Central memory CD4-positive, alpha-beta T cell (primary cell): ENCODE results near the gene LRP10.
"Not testable (repeated sequence)": the region's sequence is repeated elsewhere in the genome, so short reads cannot be mapped to it uniquely, and the experiment has no call there.

Source experiments
- DNase-seq: peaks from one replicate; pipeline ENCODE4 v3.0.0; 2022

Gene LRP10

DNA sequence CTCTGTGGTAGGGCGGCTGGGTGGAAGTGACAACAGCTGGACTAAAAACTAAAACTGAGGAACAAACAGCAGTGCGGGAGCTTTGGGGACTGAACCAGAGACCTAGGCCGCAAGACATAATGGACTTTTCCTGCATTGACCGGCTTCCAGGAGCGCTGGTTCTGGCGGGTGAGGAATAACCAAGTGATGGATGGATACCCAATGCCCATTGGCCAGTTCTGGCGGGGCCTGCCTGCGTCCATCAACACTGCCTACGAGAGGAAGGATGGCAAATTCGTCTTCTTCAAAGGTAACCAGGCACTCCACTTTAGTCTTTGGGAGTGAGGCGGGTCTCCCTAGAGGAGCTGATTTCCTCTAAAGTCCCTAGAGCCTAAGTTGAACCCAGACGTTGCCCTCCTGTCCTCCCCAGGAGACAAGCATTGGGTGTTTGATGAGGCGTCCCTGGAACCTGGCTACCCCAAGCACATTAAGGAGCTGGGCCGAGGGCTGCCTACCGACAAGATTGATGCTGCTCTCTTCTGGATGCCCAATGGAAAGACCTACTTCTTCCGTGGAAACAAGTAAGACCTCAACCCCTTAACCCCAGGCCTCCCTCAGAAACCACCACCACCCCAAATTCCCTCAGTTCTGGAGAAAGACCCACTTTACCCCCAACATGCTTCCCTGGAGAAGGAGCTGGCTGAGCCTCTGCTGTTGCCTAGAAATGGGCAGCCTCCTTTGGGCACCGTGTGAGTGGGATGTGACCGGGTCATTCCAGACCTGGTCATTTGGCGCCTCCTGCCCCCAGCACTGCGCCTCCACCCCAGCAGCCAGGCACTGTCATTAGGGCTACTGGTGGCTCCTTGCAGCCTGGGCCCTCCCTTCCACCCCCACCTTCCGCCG is 27.1 kb upstream of the LRP10 start:
- no peak for DNase-seq

DNA sequence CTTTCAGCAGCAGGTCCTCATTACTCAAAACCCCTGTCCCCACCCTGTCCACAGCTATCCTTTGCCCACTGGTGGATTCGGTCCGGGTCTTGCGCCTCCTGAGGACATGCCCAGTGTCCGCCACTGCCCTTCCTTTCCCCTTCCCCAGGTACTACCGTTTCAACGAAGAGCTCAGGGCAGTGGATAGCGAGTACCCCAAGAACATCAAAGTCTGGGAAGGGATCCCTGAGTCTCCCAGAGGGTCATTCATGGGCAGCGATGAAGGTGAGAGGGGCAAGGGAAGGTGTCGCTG is 26.5 kb upstream of the LRP10 start:
- no peak for DNase-seq

DNA sequence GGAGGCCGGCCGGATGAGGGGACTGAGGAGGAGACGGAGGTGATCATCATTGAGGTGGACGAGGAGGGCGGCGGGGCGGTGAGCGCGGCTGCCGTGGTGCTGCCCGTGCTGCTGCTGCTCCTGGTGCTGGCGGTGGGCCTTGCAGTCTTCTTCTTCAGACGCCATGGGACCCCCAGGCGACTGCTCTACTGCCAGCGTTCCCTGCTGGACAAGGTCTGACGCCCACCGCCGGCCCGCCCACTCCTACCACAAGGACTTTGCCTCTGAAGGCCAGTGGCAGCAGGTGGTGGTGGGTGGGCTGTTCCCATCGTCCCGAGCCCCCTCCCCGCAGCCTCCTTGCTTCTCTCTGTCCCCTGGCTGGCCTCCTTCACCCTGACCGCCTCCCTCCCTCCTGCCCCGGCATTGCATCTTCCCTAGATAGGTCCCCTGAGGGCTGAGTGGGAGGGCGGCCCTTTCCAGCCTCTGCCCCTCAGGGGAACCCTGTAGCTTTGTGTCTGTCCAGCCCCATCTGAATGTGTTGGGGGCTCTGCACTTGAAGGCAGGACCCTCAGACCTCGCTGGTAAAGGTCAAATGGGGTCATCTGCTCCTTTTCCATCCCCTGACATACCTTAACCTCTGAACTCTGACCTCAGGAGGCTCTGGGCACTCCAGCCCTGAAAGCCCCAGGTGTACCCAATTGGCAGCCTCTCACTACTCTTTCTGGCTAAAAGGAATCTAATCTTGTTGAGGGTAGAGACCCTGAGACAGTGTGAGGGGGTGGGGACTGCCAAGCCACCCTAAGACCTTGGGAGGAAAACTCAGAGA is 25.5 kb upstream of the LRP10 start:
- no peak for DNase-seq

DNA sequence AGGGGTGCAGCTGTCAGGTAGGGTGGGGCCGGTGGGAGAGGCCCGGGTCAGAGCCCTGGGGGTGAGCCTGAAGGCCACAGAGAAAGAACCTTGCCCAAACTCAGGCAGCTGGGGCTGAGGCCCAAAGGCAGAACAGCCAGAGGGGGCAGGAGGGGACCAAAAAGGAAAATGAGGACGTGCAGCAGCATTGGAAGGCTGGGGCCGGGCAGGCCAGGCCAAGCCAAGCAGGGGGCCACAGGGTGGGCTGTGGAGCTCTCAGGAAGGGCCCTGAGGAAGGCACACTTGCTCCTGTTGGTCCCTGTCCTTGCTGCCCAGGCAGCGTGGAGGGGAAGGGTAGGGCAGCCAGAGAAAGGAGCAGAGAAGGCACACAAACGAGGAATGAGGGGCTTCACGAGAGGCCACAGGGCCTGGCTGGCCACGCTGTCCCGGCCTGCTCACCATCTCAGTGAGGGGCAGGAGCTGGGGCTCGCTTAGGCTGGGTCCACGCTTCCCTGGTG is 24.7 kb upstream of the LRP10 start:
- DNase-seq, result no peak

DNA sequence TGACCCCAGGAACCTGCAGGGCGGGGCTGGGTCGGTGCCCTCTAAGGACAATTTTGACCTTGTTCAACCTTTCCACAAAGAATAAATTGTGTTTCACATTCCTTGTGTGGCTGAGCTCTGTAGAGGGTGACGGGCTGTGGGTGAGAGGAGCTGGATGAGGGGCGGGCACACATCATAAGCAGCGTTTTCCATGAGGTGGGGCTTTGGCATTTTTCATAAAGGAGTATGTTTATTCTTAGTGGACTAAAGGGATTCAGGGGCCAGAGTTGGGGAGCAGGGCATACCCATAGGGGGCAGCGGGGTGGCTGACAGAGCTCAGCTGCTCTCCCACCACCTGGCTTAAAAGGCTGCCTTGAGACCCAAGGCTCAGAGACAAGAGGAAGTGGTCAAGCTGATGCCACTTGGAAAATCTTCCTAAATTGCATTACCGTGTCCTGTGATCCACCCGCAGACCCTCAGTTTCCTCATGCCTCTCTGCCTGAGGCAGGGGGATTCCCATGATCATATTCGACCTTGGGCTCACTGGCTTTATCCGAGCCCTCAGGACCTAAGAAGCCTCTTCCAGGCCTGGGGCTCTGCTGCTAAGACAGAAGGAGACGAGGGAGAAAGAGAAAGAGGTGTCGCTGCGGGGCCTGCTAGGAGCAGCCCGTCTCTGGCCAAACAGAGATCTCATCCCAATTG is 23.7 kb upstream of the LRP10 start:
- DNase-seq, result no peak

DNA sequence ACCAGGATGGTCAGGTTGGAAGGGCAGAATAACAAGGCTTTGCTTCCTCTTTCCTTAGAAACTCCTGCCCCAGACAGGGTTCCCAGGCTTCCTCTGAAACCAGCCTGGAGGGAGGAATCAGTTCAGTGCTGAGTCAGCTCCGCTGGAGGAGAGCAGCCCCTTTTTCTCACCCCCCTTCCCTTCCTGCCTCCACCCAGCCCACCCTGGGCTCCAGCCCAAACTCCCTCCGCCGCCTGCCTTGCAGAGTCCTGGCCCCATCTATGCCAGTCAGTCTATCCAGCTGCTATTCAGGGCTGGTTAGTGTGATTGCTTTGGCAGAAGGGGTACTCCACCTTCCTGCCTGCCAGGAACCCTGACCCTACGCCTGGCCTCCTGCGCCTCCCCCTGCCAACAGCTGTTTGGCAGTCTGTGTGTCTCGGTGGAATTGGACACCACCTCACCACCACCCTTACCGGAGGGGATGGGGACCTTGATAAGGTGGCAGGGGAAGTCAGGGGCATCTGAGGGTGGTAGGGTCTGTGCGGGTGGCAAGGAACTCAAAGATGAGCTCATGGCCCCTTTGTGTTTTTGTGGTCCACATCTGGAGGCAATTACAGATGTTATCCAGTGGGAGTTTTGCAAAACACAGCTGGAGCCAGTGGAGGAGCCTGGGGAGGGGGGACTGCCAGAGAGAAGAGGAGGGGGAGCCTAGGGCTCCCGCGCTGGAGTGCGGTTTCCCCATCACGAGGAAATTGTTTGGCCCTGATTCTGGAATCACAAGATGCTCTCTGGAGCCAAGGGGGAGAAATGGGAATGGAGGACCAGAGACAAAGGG is 23.0 kb upstream of the LRP10 start:
- DNase-seq, result no peak

DNA sequence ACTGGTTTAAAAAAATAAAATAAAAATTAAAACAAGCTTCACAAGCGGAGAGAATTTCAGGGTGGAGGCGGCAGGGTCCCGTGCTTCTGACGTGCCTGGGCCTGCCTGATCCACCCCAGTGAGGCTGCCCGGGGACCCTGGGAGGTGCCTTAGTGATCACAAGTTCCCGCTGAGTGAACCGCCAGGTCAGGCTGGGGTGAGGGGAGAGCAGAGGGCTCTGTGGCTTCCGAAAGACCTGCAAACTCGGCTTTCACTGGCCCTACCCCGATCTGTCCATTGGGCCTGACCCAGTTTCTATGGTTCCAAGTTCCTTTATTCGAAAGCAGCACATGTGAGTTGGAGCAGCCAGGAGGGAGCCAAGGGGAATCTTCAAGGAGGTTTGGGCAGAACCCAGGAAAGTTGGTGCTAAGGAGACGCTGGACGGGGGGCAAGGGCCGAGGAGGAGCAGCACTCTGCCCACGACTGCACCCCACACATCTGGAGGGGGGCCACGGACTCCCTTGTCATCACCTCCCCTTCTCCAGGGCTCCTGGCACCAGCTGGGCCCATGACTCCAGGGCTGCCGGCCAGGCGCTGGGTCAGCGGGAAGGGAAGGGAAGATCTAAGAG is 22.2 kb upstream of the LRP10 start:
- DNase-seq, result no peak

DNA sequence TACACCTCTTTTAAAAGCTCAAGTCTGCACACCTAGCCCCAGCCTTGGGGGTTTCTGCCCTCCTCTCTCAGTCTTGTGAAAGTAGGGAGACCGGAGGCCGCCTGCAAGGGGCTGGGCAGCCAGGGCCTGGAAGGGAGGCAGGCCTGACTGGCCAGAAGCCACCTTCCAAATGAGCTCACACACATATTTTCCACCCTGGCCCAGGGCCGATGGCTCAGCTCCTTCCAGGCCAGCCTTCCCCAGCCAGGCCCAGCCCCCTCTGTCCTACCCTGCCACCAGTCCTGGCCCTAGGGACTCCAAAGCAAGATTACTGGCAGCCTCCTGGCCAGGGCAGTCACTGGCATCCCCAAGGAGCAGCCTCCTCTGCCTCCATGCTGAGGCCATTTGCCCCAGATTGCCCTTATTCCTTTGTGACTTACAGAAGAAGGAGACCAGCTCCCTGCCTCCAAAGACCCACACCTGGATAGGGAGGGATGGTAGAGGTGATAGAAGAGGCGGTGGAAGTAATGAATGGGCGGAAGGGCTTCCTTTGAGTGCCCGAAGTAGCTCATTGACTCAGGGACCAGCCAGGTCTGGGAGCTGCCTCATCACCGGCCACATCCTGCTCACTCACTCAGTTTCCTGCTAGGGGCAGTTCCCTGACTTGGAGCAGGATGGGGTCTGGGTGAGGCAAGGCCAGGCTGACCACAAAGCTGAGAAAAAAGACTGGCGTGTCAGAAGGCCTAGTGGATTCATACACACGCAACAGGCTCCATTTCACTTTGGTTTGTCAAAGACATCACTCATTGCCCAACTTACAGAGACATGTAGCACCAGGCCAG is 20.4 kb upstream of the LRP10 start:
- no peak for DNase-seq

DNA sequence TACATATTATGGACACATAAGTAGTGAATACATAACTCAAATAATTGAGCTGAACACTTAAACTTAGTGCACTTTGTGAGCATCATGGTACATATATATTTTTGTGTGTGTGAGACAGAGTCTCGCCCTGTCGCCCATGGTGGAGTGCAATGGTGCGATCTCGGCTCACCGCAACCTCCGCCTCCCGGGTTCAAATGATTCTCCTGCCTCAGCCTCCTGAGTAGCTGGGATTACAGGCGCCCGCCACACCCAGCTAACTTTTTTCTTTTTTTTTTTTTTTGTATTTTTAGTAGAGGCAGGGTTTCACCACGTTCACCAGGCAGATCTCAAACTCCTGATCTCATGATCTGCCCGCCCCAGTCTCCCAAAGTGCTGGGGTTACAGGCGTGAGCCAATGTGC is 19.4 kb upstream of the LRP10 start:
- DNase-seq, result not testable (repeated sequence)

DNA sequence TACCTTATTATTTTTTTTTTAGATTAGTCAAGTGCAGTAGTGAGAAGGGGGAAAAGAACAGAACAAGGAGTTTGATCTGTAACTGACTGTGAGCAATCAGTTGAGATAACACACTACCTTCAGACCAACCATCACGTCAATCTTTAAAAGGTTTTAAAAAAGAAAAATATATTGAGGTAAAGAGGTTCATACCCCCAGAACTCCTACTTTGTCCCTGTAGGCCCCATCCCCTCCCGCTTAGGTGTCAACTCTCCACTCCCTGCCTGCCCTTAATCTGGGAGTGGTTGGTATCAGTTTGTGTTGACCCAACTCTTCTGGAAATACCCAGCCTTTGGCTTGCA is 19.0 kb upstream of the LRP10 start:
- DNase-seq, result no peak

DNA sequence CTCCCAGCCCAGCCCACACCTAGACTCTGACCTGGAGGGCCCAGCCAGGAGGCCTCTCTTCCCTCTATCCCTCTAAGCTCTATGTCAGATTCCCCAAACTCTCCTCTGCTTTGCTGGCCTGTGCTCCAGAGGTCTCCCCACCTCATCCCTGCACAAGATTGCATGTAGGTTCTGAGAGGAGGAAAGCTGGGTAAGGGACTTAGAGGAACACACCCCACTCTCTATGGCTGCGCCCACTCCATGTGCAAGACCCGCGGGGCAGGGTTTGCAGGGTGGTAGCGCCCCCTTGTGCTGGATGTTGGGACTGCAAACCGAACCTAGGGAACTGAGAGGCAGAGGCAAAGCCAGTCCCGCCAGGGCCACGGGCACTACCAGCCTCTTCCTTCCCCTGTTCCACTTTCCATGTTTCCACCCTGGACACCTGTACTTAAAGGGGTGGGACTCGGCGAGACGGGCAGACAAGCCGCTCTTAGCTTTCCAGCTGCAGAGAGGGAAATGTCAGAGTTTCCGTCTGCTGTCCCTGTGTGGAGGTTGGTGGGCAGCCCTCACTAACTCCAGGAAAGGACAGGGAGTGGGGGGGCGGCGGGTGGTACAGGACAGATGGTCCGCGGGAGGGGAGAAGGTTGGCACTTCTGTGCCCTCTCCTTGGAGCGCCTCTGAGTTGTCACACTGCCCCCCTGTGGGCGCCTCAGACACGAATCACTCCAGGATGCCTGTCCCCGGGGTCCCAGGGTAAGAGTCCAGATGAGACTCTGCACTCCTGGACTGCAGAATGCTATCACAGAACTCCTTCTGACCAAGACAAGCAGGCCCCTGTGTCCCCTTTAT is 18.4 kb upstream of the LRP10 start:
- DNase-seq, result peak; percentile 78

DNA sequence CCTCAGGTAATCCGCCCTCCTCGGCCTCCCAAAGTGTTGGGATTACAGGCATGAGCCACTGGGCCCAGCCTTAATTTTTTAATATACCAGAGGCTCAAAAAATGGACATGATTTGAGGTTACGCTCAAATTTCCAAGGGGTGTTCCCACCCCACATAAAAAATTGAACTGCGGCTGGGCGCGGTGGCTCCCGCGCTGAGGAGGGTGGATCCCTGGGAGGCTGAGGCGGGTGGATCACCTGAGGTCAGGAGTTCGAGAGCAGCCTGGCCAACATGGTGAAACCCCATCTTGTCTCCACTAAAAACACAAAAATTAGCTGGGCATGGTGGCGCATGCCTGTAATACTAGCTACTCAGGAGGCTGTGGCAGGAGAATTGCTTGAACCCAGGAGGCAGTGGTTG is 17.2 kb upstream of the LRP10 start:
- not testable (repeated sequence) for DNase-seq

DNA sequence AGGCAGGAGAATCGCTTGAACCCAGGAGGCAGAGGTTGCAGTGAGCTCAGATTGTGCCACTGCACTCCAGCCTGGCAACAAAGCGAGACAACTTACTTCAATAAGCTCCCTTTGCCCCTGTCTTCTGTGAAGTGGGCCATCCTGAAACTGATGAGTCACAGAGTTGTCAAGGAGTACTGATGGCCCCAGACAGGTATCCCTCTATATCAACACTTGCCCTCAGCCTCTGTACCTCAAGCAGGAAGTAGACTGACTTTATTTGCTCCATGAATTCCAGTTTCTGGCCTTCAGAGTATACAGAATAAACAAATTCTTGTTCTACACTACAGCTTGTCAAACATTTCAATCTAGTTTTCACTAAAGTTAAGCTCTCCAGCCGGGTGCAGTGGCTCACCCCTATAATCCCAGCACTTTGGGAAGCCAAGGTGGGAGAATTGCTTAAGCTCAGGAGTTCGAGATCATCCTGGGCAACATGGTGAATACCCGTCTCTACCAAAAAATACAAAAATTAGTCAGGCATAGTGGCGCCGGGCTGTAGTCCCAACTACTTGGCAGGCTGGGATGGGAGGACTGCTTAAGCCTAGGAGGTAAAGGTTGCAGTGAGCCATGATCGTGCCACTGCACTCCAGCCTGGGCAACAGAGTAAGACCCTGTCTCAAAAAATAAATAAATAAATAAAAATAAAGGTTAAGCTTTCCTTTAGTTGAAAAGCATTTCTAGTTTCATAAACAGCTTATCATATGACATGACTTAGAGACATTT is 16.4 kb upstream of the LRP10 start:
- DNase-seq, result no peak

DNA sequence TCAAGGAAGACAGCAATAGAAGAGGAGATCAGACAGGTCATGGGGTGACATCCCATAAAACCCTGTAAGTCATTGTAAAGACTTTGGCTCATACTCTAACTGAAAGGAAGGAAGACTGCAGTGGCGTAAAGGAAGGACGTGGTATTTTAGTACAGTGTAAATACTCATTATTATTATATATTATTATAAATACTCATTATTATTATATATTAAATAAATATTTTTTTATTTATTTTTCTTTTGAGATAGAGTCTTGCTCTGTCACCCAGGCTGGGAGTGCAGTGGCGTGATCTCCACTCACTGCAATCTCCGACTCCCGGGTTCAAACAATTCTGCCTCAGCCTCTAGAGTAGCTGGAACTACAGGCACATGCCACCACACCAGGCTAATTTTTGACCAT is 15.1 kb upstream of the LRP10 start:
- DNase-seq, result no peak

DNA sequence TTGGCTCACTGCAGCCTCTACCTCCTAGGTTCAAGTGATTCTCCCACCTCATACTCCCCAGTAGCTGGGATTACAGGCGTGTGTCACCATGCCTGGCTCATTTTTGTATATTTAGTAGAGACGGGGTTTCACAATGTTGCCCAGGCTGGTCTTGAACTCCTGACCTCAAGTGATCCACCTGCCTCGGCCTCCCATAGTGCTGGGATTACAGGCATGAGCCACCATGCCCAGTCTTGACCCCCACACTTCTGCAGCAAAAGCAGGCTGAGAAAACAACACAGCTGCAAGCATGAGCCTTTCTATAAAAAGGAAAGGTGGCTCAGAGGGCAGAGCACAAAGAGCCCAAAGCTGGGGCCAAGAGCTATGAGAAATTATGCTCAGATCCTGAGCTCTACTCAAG is 11.2 kb upstream of the LRP10 start:
- DNase-seq, result not testable (repeated sequence)

DNA sequence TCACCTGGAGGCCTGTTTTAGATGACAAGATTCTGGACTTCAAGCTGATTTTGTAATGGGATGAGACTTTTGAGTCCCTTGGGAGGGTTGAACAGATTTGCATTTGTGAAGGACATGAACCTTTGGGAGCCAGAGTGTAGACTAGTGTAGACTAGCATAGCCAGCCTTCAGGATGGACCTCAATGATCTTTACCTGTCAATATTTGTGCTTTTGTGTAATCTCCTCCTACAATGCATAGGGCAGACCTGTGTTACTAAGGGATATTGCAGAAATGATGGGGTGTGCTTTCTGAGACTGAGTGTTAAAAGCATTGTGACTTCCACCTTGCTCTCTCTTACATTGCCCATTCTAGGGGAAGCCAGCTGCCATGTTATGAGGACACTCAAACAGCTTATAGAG is 9.9 kb upstream of the LRP10 start:
- DNase-seq, result no peak

DNA sequence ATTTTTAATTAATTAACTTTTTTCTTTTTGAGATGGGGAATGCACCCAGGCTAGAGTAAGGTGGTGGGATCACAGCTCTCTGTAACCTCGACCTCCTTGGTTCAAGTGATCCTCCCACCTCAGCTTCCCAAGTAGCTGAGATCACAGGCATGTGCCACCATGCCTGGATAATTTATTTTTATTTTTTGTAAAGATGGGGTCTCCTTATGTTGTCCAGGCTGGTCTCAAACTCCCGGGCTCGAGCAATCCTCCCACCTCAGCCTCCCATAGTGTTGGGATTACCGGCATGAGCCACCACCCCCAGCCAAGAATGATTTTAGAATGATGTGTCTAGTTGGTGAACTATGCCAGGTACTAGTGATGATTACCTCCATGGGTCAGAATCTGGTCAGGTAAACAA is 6.6 kb upstream of the LRP10 start:
- no peak for DNase-seq

DNA sequence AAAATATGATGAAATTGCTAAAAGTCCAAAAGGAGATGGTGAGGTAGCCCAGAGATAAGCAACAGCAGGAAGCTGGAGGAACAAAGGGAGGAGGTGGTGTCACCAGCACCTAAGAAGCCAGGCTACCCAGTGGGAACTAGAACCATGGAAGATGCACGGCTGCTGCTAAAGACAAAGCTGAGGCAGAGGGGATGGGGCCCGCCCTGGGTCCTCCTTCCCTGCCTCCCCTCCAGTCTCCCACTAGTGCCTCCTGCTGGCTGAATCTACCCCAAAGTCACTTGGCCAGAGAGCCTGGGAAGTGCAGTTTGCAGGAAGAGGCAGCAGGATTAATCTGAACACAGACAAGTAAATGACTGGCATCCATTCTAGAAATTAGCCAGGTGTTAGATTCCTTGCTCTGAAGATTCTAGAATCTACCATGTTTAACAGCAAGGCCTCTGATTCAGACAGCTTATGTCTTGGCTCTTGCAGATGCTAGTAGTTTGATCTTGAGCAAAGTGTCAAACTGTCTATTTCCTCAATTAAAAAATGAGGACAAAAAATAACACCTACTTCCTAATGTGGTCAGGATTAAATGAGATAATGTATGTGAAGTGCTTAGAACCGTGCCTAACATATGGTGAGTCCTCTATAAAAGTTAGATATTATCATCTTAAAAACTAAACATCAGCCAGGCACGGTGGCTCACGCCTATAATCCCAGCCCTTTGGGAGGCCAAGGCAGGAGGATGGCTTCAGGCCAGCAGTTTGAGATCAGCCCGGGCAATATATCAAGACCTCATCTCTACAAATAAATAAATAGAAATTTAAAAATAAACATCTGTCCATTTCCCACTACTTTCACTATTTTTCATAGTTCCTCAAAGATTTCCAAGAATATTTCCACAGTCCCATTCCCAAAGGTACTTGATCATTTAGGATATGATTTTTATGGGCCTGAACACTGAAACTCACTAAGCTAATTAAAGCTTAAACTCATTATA is 5.8 kb upstream of the LRP10 start:
- DNase-seq, result no peak
